HG02798 (cell line): ENCODE data around the gene MAD2L2.

ENCODE experiments used
- ATAC-seq: cut with Tn5 transposase; IDR thresholded peaks from one replicate; pipeline ENCODE4 v1.9.1; 2021; ENCODE audit warnings: mild to moderate bottlenecking; ENCODE audit not compliant: unreplicated experiment, poor library complexity

Gene MAD2L2

DNA sequence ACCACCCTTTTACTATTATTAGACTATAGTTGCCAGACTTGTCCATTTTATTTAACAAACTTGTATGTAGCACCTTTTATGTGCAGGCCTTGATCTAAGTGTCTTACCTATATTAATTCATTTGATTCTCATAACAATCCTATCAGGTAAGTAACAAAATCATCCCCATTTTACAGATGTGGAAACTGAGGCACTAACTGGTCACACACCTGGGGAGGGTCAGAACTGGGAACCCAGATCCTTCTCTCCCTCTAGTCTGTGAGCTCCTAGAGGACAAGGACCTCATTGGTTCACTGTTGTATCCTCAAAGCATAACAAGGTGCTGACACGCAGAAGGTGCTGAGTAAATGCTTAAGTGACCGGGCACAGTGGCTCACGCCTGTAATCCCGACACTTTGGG is 41.6 kb downstream of the MAD2L2 start:
- ATAC-seq, result no peak

DNA sequence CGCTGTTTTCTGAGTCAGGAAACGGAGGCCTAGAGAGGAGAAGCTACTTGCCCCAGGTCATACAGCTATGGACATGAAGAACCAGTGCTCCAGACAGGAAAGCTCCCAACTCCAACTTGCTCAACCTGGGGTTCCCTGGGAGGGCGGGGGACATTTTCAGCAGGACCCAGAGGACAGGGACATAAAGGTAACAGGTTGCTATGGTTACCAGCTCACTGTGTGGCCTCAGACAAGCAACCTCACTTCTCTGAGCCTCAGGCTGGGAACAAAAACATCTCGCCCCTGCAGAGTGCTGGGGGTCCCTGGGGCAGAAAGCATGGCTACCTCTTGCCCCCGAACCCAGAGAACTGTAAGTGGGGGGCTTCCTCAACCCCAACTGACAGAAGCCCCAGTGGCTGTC is 42.8 kb downstream of the MAD2L2 start:
- no peak for ATAC-seq

DNA sequence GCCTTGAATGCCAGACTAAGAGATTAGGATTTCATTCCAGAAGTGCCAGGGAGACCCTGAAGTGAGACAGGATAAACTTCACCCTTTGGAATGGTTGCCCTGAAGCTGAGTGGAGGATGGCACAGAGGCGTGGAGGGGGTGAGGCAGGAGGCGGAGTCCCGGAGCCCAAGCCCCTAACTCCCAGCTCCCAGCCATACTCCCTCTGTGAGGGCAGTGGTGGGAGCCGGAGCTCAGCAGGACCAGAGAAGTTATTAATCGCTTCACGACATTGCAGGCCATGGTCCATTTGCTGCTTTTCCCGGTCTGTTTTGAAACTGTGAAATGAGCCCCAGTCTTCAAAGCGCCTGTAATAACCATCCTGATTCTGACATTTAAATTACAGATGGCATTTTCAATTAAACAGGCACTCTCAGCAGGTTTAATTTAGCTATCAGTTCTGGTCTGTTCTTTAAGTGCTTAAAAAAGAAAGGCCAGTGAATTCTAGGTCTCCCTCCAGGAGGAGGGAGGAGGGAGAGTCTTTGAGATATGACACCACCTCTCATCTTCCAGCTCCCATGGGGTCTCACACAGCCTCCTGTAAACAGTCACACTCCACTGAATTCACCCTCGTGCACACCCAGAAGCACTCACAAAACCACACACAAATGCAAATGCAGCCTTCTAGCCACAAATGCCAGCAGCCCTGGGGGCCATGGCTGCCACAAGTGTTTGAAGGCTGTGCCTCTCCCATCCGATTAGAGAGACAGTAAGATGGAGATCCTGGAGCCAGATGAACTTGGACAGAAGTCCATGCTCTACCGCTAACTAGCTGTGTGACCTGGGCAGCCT is 46.4 kb downstream of the MAD2L2 start:
- no peak for ATAC-seq

DNA sequence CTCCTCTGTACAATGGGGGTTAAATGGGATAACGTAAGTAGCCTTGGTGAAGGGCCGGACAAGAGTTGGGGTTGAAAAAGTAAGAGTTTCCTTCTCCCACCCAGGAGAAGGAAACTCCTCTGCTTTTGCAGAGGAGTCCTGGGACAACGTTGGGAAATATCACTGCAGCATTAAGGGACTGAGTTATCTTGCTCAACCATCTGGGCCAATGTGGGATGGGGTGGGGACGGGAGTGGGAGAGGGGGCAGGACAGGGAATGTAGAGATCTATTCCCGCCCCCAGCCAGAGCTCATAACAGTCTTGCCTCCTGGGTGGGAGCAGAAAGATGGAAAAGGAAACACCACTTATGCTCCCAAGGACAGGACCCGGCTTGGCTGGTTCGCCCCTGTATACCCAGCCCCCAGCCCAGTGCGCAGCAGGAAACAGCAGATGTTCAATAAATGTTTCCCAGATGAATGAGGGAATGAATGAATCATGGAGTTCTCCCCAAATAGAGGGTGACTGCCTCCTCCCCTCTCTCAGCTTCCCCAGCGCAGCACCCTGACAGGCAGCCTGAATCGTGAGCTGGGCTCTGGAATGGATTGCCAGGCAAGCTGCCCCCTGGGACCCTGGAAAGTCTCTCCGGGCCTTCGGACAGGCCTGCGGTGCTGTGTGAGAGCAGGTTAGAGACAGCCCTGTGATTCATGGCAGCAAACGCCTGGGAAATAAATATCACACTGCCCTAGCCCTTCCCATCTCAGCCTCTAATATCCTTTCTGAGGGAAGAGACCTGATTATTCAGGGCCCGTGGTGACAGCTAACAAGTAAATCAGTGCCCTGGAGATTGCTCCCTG is 51.5 kb downstream of the MAD2L2 start:
- ATAC-seq, result no peak

DNA sequence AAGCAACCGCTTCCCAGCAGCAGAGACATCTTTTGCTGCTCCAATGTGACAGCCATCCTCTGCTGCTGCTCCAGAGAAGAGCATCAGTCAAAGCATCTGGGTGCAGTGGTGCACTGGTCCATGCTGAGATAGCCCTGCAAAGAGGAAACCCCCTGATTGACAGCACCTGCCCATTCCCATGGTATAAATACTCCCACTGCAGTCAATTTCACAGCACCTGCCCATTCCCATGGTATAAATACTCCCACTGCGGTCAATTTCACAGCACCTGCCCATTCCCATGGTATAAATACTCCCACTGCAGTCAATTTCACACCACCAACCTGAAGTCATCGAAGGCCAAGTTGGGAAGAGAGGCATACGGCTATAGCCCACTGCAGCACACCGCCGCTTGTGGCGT is 52.2 kb downstream of the MAD2L2 start:
- ATAC-seq, result no peak

DNA sequence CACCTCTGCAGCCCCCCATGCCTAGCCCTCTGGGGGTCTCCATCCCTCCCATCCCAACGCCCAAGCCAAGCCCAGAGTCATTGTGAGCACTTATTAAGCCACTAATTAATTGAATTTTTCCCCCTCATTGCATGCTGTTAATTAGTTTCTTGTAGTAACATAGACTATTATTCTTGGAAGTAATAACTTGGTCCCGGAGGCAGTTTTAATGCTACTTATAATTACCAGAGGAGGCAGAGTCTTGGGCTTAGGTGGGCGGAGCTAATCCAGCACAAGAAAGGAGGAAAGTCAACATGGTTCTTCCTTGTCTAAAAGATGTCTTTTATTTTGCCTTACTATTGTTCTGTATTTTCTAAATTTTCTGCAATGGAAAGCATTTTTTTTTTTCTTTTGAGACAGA is 54.4 kb downstream of the MAD2L2 start:
- ATAC-seq, result no peak
